ENCODE measurements around the gene ZNF816. TPM values are rescaled to one million over a fixed set of nuclear protein-coding genes. Genes with fewer than 3 reads are reported as not detected.

The ZNF816 gene
- polyA plus RNA-seq, 1 donor from 2014 or later = 0.10 TPM

- no peaks in the 10 kb centered on the region for H4K20me1 ChIP-seq (ENCODE audit: insufficient read depth)
- TF ChIP-seq TAF1 (IDR thresholded peaks at IDR 0.05; ENCODE audit: low read depth) = no peak
- no peak for TF ChIP-seq CTCF (IDR thresholded peaks at IDR 0.05; ENCODE audit: poor library complexity, severe bottlenecking)
- no peak for TF ChIP-seq MXI1 (conservative IDR thresholded peaks at IDR 0.05; ENCODE audit: poor library complexity, severe bottlenecking)
- no peak for TF ChIP-seq EZH2 (IDR thresholded peaks at IDR 0.05; ENCODE audit: borderline replicate concordance, insufficient read depth, low read length, poor library complexity, severe bottlenecking)
- TF ChIP-seq EP300 (conservative IDR thresholded peaks at IDR 0.05; ENCODE audit: poor library complexity, severe bottlenecking) = no peak
- TF ChIP-seq SMC3 (conservative IDR thresholded peaks at IDR 0.05; ENCODE audit: poor library complexity) = no peak
- no peak for TF ChIP-seq POLR2AphosphoS5 (IDR thresholded peaks at IDR 0.05)
- TF ChIP-seq RAD21 (conservative IDR thresholded peaks at IDR 0.05) = no peak
- TF ChIP-seq REST (IDR thresholded peaks at IDR 0.05; ENCODE audit: borderline replicate concordance) = no peak
- no peak overlapping the region for H2AFZ ChIP-seq (ENCODE audit: low read depth, low read length)
Observed at GRCh38 chr19:52997975-52998374, 35.3 kb upstream of the ZNF816 start.

GRCh38 chr19:52995711-52996110 lies 33.0 kb upstream of the ZNF816 start:
- no peak overlapping the region for H3K4me2 ChIP-seq (ENCODE audit: low read length)
- no peaks in the 10 kb centered on the region for H3K79me2 ChIP-seq (replicated peaks; ENCODE audit: insufficient read depth, low read length)
- no peaks in the 10 kb centered on the region for H3K36me3 ChIP-seq (ENCODE audit: insufficient read depth, low read length)
- H3K27me3 ChIP-seq (ENCODE audit: insufficient read depth, low read depth, low read length) = no peaks in the 10 kb centered on the region
- H3K4me3 ChIP-seq (ENCODE audit: low read length) = no peak overlapping the region
- no peak overlapping the region for H2AFZ ChIP-seq (ENCODE audit: low read depth, low read length)
- H3K9me2 ChIP-seq (ENCODE audit: insufficient read depth, low read length) = no peaks in the 10 kb centered on the region
- no peaks in the 10 kb centered on the region for H3F3A ChIP-seq (ENCODE audit: insufficient read depth, low read length, poor library complexity, severe bottlenecking)
- TF ChIP-seq POLR2AphosphoS5 (IDR thresholded peaks at IDR 0.05) (no peak), EP300 (conservative IDR thresholded peaks at IDR 0.05; ENCODE audit: poor library complexity, severe bottlenecking) (no peak), MXI1 (conservative IDR thresholded peaks at IDR 0.05; ENCODE audit: poor library complexity, severe bottlenecking) (no peak), SMC3 (conservative IDR thresholded peaks at IDR 0.05; ENCODE audit: poor library complexity) (no peak), RAD21 (conservative IDR thresholded peaks at IDR 0.05) (no peak), CTCF (IDR thresholded peaks at IDR 0.05; ENCODE audit: poor library complexity, severe bottlenecking) (no peak), EZH2 (IDR thresholded peaks at IDR 0.05; ENCODE audit: borderline replicate concordance, insufficient read depth, low read length, poor library complexity, severe bottlenecking) (no peak), TAF1 (IDR thresholded peaks at IDR 0.05; ENCODE audit: low read depth) (no peak), REST (IDR thresholded peaks at IDR 0.05; ENCODE audit: borderline replicate concordance) (no peak)
- H3K9ac ChIP-seq (ENCODE audit: low read length) = no peak overlapping the region
- H3K9me3 ChIP-seq (ENCODE audit: low read length) = no peaks in the 10 kb centered on the region
- no peak overlapping the region for H3K27ac ChIP-seq (ENCODE audit: low read length)
- H4K20me1 ChIP-seq (ENCODE audit: insufficient read depth) = no peaks in the 10 kb centered on the region

More at GRCh38 chr19:52997975-52998374, 35.3 kb upstream of the ZNF816 start:
- no peaks in the 10 kb centered on the region for H3K79me2 ChIP-seq (replicated peaks; ENCODE audit: insufficient read depth, low read length)
- H3K36me3 ChIP-seq (ENCODE audit: insufficient read depth, low read length) = no peaks in the 10 kb centered on the region
- H3K9me2 ChIP-seq (ENCODE audit: insufficient read depth, low read length) = no peaks in the 10 kb centered on the region
- no peak overlapping the region for H3K9ac ChIP-seq (ENCODE audit: low read length)
- H3K27me3 ChIP-seq (ENCODE audit: insufficient read depth, low read depth, low read length) = no peaks in the 10 kb centered on the region
- no peaks in the 10 kb centered on the region for H3K9me3 ChIP-seq (ENCODE audit: low read length)
- no peak overlapping the region for H3K4me3 ChIP-seq (ENCODE audit: low read length)
- no peak overlapping the region for H3K4me2 ChIP-seq (ENCODE audit: low read length)
- no peaks in the 10 kb centered on the region for H3F3A ChIP-seq (ENCODE audit: insufficient read depth, low read length, poor library complexity, severe bottlenecking)
- H3K27ac ChIP-seq (ENCODE audit: low read length) = no peak overlapping the region
